GM12892 (cell line): ENCODE data around the gene QRFP.

Experiments used
- DNase-seq: peaks from one replicate; pipeline ENCODE4 v3.0.0; 2011; ENCODE audit not compliant: insufficient read length
- FAIRE-seq: peaks from 2 replicates; lab custom pipeline; 2011; peaks lifted over from hg19 to GRCh38; lab: Jason Lieb, UNC
- POLR2A ChIP-seq: IDR thresholded peaks from 2 replicates; pipeline ENCODE4 v1.6.1; 2011; ENCODE audit warnings: low read depth, low read length, control low read depth
- POLR2AphosphoS5 ChIP-seq: IDR thresholded peaks from 2 replicates; pipeline ENCODE4 v1.6.1; 2011; ENCODE audit warnings: low read depth, low read length, control low read depth
- TAF1 ChIP-seq: IDR thresholded peaks from 2 replicates; pipeline ENCODE4 v1.6.1; 2011; ENCODE audit warnings: low read depth, mild to moderate bottlenecking, control low read depth, low read length, borderline replicate concordance

QRFP gene

GRCh38 chr9:130847306-130848217 is 49.0 kb downstream of the QRFP start:
- TF ChIP-seq POLR2AphosphoS5: no peak
- no peak for TF ChIP-seq POLR2A
- no peak for TF ChIP-seq TAF1
- FAIRE-seq: no peak
- no peak for DNase-seq

GRCh38 chr9:130846487-130847305 is 49.9 kb downstream of the QRFP start:
- TF ChIP-seq POLR2AphosphoS5: no peak
- TF ChIP-seq TAF1: no peak
- TF ChIP-seq POLR2A: no peak
- no peak for FAIRE-seq
- DNase-seq: no peak

- no peak for FAIRE-seq
- DNase-seq: no peak
- TF ChIP-seq POLR2AphosphoS5 (no peak), POLR2A (no peak), TAF1 (no peak)
Observed at GRCh38 chr9:130845901-130846481, 50.6 kb downstream of the QRFP start.

- FAIRE-seq (no peak), DNase-seq (no peak)
- no peak for TF ChIP-seq TAF1
- no peak for TF ChIP-seq POLR2AphosphoS5
- TF ChIP-seq POLR2A: no peak
Observed at GRCh38 chr9:130845254-130845653, 51.4 kb downstream of the QRFP start.

GRCh38 chr9:130844044-130844451 is 52.6 kb downstream of the QRFP start:
- FAIRE-seq: no peak
- TF ChIP-seq POLR2A: no peak
- TF ChIP-seq POLR2AphosphoS5: no peak
- no peak for TF ChIP-seq TAF1
- DNase-seq: no peak

GRCh38 chr9:130843049-130843908 is 53.3 kb downstream of the QRFP start:
- FAIRE-seq: no peak
- TF ChIP-seq POLR2AphosphoS5 (no peak), TAF1 (no peak), POLR2A (no peak)
- DNase-seq: no peak
